ENCODE data around the gene COMMD2. TPM values are rescaled to one million over a fixed set of nuclear protein-coding genes. Genes with fewer than 3 reads are reported as not detected.

Gene COMMD2
- total RNA-seq, 1 donor: 39.8 TPM

DNA sequence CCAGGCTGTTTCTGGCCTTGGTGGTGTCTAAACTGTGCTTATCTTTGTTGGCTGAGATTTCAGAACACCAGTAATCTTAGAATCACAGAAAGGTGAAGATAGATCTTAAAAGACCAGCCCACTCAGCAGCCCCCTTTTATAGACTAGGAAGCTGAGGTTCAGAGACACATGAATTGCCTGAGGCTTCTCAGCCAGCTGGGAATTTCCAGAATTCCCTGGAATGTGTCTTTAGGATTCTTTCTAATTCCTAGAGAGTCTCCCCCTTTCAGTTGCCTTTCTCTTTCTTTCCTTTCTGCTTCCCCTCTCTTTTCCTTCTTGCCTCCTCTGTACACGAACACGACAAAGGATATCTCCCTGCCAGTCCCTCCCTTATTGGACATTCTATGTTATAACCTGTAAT lies 20.6 kb upstream of the COMMD2 start:
- H3K9me3 ChIP-seq (ENCODE audit: low read depth, low read length): no peaks in the 10 kb centered on the region

DNA sequence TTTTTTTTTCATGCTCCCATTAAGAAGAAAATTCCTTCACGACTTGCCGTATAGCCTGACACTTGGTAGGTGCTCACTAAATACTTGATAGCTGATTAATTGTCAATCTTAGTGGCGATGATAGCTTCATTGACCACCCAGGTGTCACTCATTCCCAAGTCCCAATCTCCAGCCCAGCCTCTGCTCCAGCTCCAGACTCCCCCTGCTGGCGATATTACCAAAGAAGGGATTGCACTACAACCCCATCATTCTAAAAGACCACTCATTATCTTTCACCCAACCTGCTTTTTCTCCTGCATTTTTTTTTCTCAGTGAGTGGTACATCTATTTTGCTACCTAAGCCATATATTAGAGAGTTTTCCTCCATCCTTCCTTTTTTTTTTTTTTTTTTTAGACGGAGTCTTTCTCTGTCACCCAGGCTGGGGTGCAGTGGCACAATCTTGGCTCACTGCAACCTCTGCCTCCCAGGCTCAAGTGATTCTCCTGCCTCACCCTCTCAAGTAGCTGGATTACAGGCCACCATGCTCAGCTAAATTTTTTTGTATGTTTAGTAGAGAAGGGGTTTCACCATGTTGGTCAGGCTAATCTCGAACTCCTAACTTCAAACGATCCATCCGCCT lies 19.5 kb upstream of the COMMD2 start:
- H3K27me3 ChIP-seq (ENCODE audit: insufficient read depth, low read length): peaks cover 2% of the 10 kb centered on the region
- no peaks in the 10 kb centered on the region for H3K4me1 ChIP-seq (ENCODE audit: insufficient read depth, low read length)
- H3K4me3 ChIP-seq (ENCODE audit: low read length): no peak overlapping the region
- no peaks in the 10 kb centered on the region for H3K9me3 ChIP-seq (ENCODE audit: low read depth, low read length)

More for the DNA sequence above, 20.6 kb upstream of the COMMD2 start:
- no peaks in the 10 kb centered on the region for H3K4me1 ChIP-seq (ENCODE audit: insufficient read depth, low read length)
- peaks cover 2% of the 10 kb centered on the region for H3K27me3 ChIP-seq (ENCODE audit: insufficient read depth, low read length)
- H3K4me3 ChIP-seq (ENCODE audit: low read length): no peak overlapping the region

DNA sequence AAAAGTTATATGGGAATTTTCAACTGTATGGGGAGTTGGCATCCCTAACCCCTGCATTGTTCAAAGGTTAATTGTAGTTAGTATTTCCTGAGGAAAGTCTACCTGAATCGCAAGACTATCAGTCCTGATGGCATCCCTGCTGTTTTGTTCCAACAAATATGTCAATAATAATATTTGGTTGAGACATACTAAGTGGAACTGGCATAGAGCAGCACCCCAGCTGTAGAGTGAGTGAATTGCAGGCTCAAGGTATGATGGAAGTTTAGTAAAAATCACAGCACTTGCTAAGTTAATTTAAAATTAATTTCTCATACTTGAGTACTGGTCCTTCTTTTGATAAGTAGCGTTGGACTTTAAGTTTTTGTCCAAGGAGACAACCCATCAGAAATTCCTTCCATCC lies 18.0 kb upstream of the COMMD2 start:
- H3K4me3 ChIP-seq (ENCODE audit: low read length): no peak overlapping the region
- H3K9me3 ChIP-seq (ENCODE audit: low read depth, low read length): no peaks in the 10 kb centered on the region
- peaks cover 2% of the 10 kb centered on the region for H3K27me3 ChIP-seq (ENCODE audit: insufficient read depth, low read length)
- no peaks in the 10 kb centered on the region for H3K4me1 ChIP-seq (ENCODE audit: insufficient read depth, low read length)

DNA sequence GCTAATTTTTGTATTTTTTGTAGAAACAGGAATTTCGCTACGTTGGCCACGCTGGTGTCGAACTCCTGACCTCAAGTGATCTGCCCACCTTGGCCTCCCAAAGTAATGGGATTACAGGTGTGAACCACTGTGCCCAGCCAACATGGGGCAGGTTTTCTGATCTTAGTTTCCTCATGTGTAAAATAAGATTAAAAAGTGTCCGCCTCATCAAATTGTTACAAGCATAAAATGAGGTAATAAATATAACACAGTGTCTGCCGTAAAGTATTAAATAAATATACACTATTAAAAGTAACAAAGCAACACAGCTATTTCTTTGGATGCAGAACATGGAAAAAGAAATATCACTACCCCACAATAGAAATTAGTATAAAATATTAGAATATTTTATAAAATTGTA lies 16.4 kb upstream of the COMMD2 start:
- Histone ChIP-seq H3K27me3 (ENCODE audit: insufficient read depth, low read length) (peaks cover 3% of the 10 kb centered on the region), H3K9me3 (ENCODE audit: low read depth, low read length) (no peaks in the 10 kb centered on the region), H3K4me1 (ENCODE audit: insufficient read depth, low read length) (no peaks in the 10 kb centered on the region), H3K4me3 (ENCODE audit: low read length) (no peak overlapping the region)

DNA sequence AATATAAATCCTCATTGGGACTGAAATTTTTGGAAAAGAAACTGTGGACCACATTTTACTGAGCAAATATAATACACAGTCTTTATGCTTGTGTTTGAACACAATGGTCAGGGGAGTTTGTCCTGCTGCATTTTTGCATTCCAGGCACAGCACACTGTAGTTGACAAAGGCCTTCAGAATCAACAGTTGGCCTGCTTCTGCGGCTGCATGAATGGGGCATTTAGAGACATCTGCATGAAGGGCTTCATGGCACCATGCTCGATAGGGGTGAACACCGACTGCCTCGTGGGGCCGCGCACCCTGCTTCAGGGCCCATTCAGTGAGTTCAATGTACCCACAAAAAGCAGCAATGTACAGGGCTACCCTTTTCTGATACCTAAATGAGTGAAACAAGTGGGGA lies 15.4 kb upstream of the COMMD2 start:
- peaks cover 12% of the 10 kb centered on the region for H3K27me3 ChIP-seq (ENCODE audit: insufficient read depth, low read length)
- no peaks in the 10 kb centered on the region for H3K4me1 ChIP-seq (ENCODE audit: insufficient read depth, low read length)
- no peak overlapping the region for H3K4me3 ChIP-seq (ENCODE audit: low read length)
- H3K9me3 ChIP-seq (ENCODE audit: low read depth, low read length): no peaks in the 10 kb centered on the region

DNA sequence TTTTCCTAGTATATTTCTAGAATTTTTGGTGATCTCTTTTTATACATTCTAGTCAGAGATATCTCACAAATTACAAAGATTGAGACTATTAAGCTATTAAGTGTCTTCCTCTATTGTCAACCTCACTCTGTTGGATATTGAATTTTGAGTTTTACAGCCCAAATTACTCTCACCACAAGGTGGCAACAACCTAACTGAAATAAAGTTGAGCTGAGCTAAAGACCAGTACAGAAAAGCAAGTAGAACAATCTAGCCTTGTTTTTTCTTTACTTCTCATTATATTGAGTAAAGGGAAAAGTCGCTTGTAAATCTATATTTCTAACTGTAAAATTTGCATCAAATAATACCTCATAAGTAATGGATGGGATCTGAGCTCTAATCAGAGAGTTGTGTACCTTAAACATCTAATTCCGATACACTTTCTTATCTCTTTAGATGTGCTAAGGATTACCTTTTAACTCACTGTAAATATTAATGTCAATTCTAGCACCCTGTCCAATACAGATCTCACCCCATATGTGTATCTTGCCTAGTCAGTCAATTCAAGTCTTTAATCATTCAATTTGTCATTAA lies 13.6 kb upstream of the COMMD2 start:
- Histone ChIP-seq H3K4me3 (ENCODE audit: low read length) (no peak overlapping the region), H3K4me1 (ENCODE audit: insufficient read depth, low read length) (no peaks in the 10 kb centered on the region), H3K27me3 (ENCODE audit: insufficient read depth, low read length) (peaks cover 25% of the 10 kb centered on the region), H3K9me3 (ENCODE audit: low read depth, low read length) (no peaks in the 10 kb centered on the region)

DNA sequence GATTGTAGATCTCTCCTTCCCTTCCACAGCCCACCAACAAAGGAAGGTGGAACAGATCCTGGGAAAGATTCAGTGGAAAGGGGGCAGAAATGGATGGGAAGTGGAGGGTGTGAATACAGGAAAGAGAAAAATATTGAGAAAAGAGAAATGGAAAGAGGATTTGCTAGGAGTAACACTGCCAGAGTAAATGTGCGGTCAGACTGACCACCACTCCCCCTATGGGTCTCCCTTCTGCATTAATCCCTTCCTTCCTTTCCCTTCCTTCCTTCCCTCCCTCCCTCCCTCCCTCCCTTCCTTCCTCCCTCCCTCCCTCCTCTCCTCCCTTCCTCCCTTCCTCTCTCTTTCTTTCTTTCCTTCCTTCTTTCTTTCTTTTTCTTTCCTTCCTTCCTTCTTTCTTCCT lies 12.0 kb upstream of the COMMD2 start:
- H3K9me3 ChIP-seq (ENCODE audit: low read depth, low read length): no peaks in the 10 kb centered on the region
- H3K4me1 ChIP-seq (ENCODE audit: insufficient read depth, low read length): no peaks in the 10 kb centered on the region
- H3K27me3 ChIP-seq (ENCODE audit: insufficient read depth, low read length): peaks cover 32% of the 10 kb centered on the region
- no peak overlapping the region for H3K4me3 ChIP-seq (ENCODE audit: low read length)

DNA sequence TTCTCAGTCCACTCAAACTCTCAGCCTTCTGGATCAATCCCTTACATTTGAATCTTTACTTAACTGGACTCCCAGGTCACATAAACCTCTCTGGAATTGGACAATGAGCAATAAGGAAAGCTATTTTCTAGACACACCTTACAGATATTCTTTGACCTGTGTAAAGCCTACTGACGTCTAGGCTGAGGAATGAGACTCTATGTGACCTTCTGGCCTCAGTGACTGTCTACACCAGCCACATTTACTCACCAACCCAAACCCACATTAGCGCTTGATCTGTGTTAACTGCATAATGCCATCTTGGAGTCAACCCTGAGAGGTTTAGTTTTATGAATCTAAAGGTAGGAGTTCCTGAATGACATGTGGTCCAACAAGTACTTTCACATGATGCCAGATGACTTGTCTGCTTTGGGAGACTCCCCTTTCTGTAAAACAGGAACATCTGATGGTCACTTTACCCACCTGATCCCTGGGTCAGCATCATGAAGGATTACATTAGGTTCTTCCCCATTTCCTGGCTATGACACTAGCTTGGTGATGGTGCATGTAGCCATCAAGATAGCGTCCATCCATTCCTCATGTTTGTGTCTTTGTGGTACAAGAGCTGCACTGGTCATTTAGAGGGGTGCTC lies 11.4 kb upstream of the COMMD2 start:
- no peaks in the 10 kb centered on the region for H3K4me1 ChIP-seq (ENCODE audit: insufficient read depth, low read length)
- H3K27me3 ChIP-seq (ENCODE audit: insufficient read depth, low read length): peaks cover 36% of the 10 kb centered on the region
- no peak overlapping the region for H3K4me3 ChIP-seq (ENCODE audit: low read length)
- H3K9me3 ChIP-seq (ENCODE audit: low read depth, low read length): no peaks in the 10 kb centered on the region

DNA sequence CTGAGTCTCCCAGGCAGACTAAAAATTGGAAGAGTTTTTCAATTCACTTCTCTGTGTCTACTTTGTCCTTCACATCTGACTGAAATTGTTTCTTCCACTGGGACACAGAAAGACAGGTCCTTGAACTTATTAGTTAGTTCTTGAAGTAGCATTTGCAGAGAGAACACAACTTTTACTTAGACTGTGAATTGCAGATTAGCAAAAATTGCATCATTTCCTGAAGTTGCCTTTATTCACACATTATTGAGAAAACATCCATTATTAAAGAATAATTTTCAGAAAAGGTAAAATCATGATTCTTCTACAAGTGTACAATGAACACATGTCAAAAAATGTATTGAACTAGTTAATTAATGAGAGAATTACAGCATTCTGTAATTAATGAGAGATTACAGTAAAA lies 1.4 kb upstream of the COMMD2 start:
- H3K4me1 ChIP-seq (ENCODE audit: insufficient read depth, low read length): peaks cover 16% of the 10 kb centered on the region
- no peak overlapping the region for H3K4me3 ChIP-seq (ENCODE audit: low read length)
- no peaks in the 10 kb centered on the region for H3K27me3 ChIP-seq (ENCODE audit: insufficient read depth, low read length)
- no peaks in the 10 kb centered on the region for H3K9me3 ChIP-seq (ENCODE audit: low read depth, low read length)

DNA sequence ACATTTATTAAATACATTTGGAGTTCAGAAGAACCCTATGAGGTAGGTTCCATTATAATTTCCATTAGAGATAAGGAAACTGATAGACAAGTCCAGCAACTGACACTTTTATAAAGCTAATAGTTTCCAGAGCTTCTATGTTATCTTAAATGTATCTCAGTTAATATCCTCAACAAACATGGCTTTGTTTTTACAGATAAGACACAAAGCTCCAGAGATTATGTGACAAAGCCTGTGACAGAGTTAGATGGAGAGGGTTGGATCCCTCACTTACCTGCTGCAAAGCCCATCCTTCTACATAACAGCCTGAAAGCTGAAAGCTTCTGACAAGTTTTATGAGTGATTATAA lies 473 bp upstream of the COMMD2 start:
- no peaks in the 10 kb centered on the region for H3K9me3 ChIP-seq (ENCODE audit: low read depth, low read length)
- peak overlapping the region; percentile 89 for H3K4me3 ChIP-seq (ENCODE audit: low read length)
- H3K4me1 ChIP-seq (ENCODE audit: insufficient read depth, low read length): peaks cover 16% of the 10 kb centered on the region
- no peaks in the 10 kb centered on the region for H3K27me3 ChIP-seq (ENCODE audit: insufficient read depth, low read length)

DNA sequence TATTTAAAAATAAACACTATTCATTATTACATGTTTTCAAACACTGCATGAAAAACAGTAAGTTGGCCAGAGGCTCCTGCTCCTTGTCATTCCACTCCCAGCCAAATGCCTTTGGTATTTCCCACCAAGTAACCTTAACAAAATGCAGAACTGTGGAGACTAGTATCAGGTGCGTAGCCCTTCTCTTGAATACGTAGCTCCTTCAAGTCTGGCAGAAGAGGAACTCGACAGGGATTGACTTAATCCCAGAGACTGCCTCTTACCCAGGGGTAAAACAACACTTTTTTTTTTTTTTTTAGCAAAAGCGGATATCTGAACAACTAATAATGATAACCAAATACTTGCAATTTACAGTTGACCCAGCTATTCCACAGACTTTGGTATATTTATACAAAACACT lies 738 bp downstream of the COMMD2 start:
- Histone ChIP-seq H3K4me1 (ENCODE audit: insufficient read depth, low read length) (peaks cover 16% of the 10 kb centered on the region), H3K4me3 (ENCODE audit: low read length) (peak overlapping the region; percentile 89), H3K9me3 (ENCODE audit: low read depth, low read length) (no peaks in the 10 kb centered on the region), H3K27me3 (ENCODE audit: insufficient read depth, low read length) (no peaks in the 10 kb centered on the region)

DNA sequence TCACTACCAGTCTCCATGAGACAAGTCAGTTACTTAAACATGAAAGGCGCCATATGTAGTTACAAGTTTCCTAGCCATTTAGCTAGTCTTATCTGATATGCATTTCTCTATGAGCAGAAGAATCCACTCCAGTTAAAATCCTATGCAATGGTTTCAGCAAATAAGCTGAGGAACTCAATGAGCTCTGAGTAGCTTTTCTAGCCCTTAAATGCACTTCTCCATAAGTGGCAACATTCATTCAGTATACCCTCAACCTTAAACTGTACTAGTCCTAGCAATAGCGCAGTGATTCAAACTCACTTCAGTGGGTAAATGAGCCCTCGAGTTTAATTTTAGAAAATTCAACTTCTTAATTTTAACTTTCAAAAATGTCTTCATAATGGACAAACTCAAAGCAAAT lies 7.7 kb downstream of the COMMD2 start:
- no peaks in the 10 kb centered on the region for H3K27me3 ChIP-seq (ENCODE audit: insufficient read depth, low read length)
- no peaks in the 10 kb centered on the region for H3K9me3 ChIP-seq (ENCODE audit: low read depth, low read length)
- H3K4me3 ChIP-seq (ENCODE audit: low read length): no peak overlapping the region
- no peaks in the 10 kb centered on the region for H3K4me1 ChIP-seq (ENCODE audit: insufficient read depth, low read length)

DNA sequence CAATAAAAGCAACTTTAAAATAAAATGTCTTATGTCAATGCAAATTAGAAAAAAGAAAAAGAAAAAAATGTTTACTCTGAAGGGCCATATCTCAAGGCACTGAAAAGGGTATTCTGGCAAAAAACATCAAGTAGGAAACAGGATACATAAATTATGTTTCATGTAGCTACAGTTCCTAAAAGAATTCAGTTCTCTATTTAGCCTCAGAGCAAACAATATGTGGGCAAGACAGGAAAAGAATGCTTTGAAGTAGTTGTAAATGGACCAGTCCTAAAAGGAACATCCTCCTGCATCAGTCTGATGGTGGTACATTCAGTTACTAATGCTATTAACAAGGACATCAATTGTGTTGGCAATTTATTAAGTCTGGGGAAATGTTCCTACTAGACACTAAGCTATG lies 8.1 kb downstream of the COMMD2 start:
- Histone ChIP-seq H3K4me3 (ENCODE audit: low read length) (no peak overlapping the region), H3K4me1 (ENCODE audit: insufficient read depth, low read length) (no peaks in the 10 kb centered on the region), H3K9me3 (ENCODE audit: low read depth, low read length) (no peaks in the 10 kb centered on the region), H3K27me3 (ENCODE audit: insufficient read depth, low read length) (no peaks in the 10 kb centered on the region)

DNA sequence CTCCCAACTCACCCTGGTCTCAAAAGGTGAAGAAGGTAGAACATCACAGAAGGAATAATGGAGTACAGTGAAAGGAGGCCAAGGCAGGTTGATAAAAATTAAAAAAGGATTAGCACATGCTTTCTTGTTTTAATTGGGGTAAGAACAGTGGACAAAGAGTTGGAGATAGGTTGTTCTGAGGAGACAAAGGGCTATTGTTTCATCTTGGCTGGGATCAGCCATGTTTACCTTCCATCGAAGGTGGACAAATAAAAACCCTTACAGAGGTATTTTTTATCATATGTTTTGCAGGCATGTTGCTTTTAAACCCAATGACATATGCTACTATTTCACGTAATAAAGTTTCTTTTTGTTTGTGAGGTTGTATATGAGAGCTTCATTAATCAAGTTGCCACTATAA lies 12.9 kb downstream of the COMMD2 start:
- Histone ChIP-seq H3K4me3 (ENCODE audit: low read length) (no peak overlapping the region), H3K4me1 (ENCODE audit: insufficient read depth, low read length) (no peaks in the 10 kb centered on the region), H3K9me3 (ENCODE audit: low read depth, low read length) (no peaks in the 10 kb centered on the region), H3K27me3 (ENCODE audit: insufficient read depth, low read length) (no peaks in the 10 kb centered on the region)

DNA sequence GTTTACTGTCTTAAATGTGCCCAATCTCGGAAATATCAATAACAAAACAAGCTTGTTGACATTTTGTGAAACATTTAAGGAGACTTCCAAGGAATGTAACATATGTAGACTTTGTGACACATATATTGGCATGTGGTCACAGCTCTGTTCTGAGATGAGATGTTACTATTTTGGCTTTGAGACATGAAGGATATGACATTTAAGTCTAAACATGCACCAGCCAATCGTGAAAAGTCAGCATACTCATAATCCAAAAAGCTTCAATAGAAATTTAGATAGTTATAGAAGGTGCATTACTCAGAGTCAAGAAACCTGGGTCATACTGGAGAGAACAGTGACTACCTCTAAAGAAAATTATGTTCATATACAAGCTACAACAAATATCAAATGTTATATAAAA lies 13.4 kb downstream of the COMMD2 start:
- Histone ChIP-seq H3K9me3 (ENCODE audit: low read depth, low read length) (no peaks in the 10 kb centered on the region), H3K4me1 (ENCODE audit: insufficient read depth, low read length) (no peaks in the 10 kb centered on the region), H3K4me3 (ENCODE audit: low read length) (no peak overlapping the region), H3K27me3 (ENCODE audit: insufficient read depth, low read length) (no peaks in the 10 kb centered on the region)

DNA sequence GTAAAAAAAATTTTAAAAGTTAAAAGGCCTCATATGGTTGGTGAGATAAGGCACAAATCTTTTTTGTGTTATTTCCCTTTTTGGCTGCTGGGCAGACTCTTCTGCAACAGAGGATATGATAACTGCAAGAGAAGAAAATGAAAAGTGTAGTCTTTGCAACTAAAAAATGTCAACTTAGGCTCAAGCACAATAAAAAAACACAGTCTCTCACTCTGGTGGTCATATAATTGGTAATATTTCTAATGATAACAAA lies 15.4 kb downstream of the COMMD2 start:
- H3K9me3 ChIP-seq (ENCODE audit: low read depth, low read length): no peaks in the 10 kb centered on the region
- no peak overlapping the region for H3K4me3 ChIP-seq (ENCODE audit: low read length)
- no peaks in the 10 kb centered on the region for H3K27me3 ChIP-seq (ENCODE audit: insufficient read depth, low read length)
- no peaks in the 10 kb centered on the region for H3K4me1 ChIP-seq (ENCODE audit: insufficient read depth, low read length)

Measured in mononuclear cell (primary cell).